IPS-11a (cell line): ENCODE measurements around the gene ESRP2.

Experiments
- H3K4me3 ChIP-seq: one replicate; pipeline ENCODE4 v1.5.1; 2013; ENCODE audit warnings: low read depth, low read length, control low read depth

Gene ESRP2

GRCh38 chr16:68264128-68265077 lies 28.5 kb upstream of the ESRP2 start, which contains the start of gene SLC7A6:
Gene SLC7A6, plus strand, starts transcription at chr16:68264526. Its CDS starts 10,201 bp downstream, at chr16:68274727.
- peak within 1 kb of the TSS; percentile 85 for H3K4me3 ChIP-seq

- peak overlapping the region; percentile 85 for H3K4me3 ChIP-seq
These were observed 27.7 kb upstream of the ESRP2 start for GRCh38 chr16:68263559-68264127.

GRCh38 chr16:68259007-68259825 lies 23.3 kb upstream of the ESRP2 start:
- H3K4me3 ChIP-seq, result no peak overlapping the region

GRCh38 chr16:68257906-68258800 lies 22.2 kb upstream of the ESRP2 start:
- H3K4me3 ChIP-seq, result no peak overlapping the region

- no peak overlapping the region for H3K4me3 ChIP-seq
These were observed 21.5 kb upstream of the ESRP2 start for GRCh38 chr16:68257251-68257905.

- H3K4me3 ChIP-seq, result no peak overlapping the region
These were observed 19.8 kb upstream of the ESRP2 start for GRCh38 chr16:68255712-68256111.

- H3K4me3 ChIP-seq, result no peak overlapping the region
These were observed 17.8 kb upstream of the ESRP2 start for GRCh38 chr16:68253721-68254120.

- H3K4me3 ChIP-seq, result no peak overlapping the region
These were observed 16.5 kb upstream of the ESRP2 start for GRCh38 chr16:68252383-68252782.

GRCh38 chr16:68251832-68252231 lies 15.9 kb upstream of the ESRP2 start:
- no peak overlapping the region for H3K4me3 ChIP-seq

GRCh38 chr16:68250951-68251350 lies 15.0 kb upstream of the ESRP2 start:
- no peak overlapping the region for H3K4me3 ChIP-seq

- no peak overlapping the region for H3K4me3 ChIP-seq
These were observed 13.4 kb upstream of the ESRP2 start for GRCh38 chr16:68249371-68249770.

GRCh38 chr16:68247932-68248331 lies 12.0 kb upstream of the ESRP2 start:
- no peak overlapping the region for H3K4me3 ChIP-seq

GRCh38 chr16:68247400-68247799 lies 11.5 kb upstream of the ESRP2 start:
- H3K4me3 ChIP-seq, result no peak overlapping the region

- H3K4me3 ChIP-seq, result no peak overlapping the region
These were observed 10.7 kb upstream of the ESRP2 start for GRCh38 chr16:68246666-68247065.

- no peak overlapping the region for H3K4me3 ChIP-seq
These were observed 10.2 kb upstream of the ESRP2 start for GRCh38 chr16:68246121-68246520.

- peak within 1 kb of the TSS; percentile 81 for H3K4me3 ChIP-seq
These were observed 9.3 kb upstream of the ESRP2 start, which contains the start of gene PLA2G15 for GRCh38 chr16:68244903-68245853. Gene PLA2G15, plus strand, starts transcription at chr16:68245373. Its CDS starts 54 bp downstream, at chr16:68245427.

- peak overlapping the region; percentile 81 for H3K4me3 ChIP-seq
These were observed 8.6 kb upstream of the ESRP2 start for GRCh38 chr16:68244481-68244902.
